Measurements from ENCODE around the gene PHACTR2.
"Not testable (repeated sequence)": the region's sequence is repeated elsewhere in the genome, so short reads cannot be mapped to it uniquely, and the experiment has no call there.

Gene PHACTR2

GRCh38 chr6:143677891-143678791, at the start of gene PHACTR2:
Gene PHACTR2, plus strand, starts transcription at chr6:143677965. Its CDS starts 199 bp downstream, at chr6:143678164.
- DNase-seq = peak; percentile 54 to 59

DNA sequence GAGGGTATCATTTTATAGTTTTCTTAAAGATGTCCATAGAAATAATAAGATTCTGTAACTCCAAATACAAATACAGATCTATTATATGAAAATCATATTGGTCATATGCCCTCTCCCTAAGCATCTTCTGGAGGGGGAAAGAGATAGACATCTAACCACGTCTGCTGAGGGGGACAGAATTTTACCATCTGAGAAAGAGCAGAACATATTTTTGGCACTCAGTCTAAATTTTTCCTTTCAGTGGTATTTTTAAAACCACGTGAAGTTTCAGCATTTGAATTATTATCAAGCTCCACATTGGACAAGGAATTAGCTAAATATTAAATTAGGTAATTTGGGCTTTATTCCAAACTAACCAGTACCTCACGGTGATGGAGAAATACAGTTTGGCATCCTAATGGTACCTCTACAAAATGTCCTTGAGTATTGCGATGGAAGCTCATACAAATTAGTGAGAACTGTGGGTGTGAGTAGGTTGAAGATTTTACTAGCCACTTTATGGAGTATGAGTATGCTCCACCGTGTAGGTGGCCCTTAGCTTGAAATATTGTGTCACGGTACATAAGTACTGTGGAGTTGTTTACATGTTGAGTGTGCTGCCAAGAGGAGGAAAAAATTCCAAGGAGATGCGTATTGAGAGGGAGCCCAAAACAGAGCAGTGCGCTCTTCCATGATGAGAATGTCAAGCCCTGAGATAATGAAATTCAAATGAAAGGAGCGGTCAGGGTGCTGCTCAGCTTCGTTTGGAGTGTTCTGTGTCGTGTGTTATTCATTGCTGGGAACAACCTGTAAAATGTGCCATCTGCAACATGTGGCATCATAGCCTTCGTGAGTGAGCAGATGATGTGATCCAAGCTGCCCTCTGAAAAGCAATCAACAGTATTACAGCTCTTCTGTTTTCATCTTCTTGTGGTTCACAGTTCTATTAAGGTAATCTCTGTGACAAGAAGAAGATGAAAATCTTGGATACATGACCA, 48.4 kb upstream of the PHACTR2 start:
- no peak for DNase-seq

- not testable (repeated sequence) for DNase-seq
Observed at GRCh38 chr6:143631196-143631595, 46.6 kb upstream of the PHACTR2 start.

- no peak for DNase-seq
Observed at GRCh38 chr6:143632894-143633293, 44.9 kb upstream of the PHACTR2 start.

DNA sequence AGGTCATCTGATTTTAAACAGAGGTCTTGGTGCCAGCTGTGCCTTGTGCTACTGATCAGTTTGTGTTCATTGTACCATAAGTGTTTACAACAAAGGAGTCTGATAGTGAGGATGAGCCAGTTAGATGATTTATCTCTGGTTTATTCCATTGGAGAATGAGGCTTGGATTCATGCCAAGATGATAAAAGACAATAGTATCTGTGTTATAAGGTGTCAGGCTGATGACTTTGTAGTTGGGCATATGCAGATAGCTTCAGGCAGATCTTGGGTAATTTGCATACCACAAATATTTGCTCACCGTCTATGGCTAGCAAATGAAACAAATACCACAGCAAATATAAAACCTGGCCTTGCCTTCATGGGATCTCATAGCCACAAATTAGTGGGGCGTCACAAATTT, 43.3 kb upstream of the PHACTR2 start:
- DNase-seq = no peak

DNA sequence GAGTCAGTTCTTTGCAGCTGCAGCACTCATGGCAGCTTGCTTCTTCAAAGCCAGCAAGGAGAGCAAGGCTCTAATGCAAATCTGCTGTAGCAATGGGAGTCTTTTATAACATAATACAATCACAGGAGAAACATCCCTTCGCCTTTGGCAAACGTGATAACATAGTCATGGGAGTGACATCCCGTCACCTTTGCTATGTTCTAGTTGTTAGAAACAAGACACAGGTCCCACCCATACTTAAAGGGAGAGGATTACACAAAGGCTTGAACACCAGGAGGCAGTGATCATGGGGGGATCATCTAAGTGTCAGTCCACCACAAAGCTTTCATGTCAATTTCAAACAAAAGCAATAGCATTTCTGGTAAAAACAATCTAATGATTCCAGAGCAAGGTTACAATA, 40.1 kb upstream of the PHACTR2 start:
- no peak for DNase-seq

GRCh38 chr6:143642403-143642802, 35.4 kb upstream of the PHACTR2 start:
- DNase-seq = no peak

DNA sequence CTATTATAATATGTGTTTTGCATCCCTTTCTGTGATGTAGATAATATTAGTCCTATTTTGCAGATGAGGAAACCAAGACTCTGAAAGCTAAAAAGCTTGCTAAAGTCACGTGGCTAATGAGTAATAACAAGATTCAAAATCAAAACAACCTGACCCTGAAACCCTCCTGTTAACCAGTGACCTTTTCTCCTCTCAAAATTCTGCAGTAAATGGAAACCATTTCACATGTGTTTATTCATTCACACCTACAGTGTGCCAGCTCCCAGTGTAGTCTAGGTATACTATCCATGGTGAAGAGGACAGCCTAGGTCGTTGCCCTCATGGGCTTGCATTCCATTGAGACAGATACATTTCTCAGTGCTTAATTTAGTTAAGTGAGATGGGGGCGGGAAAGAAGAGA, 30.6 kb upstream of the PHACTR2 start:
- DNase-seq = no peak

GRCh38 chr6:143647732-143648131, 30.0 kb upstream of the PHACTR2 start:
- DNase-seq = no peak

DNA sequence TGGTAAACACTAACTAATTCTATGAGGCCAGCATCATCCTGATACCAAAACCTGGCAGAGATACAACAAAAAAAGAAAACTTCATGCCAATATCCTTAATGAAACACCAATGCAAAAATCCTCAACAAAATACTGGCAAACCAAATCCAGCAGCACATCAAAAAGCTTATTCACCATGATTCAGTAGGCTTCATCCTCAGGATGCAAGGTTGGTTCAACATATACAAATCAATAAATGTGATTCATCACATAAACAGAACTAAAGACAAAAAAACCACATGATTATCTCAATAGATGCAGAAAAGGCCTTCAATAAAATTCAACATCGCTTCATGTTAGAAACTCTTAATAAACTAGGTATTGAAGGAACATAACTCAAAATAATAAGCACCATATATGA, 28.4 kb upstream of the PHACTR2 start:
- DNase-seq = not testable (repeated sequence)

DNA sequence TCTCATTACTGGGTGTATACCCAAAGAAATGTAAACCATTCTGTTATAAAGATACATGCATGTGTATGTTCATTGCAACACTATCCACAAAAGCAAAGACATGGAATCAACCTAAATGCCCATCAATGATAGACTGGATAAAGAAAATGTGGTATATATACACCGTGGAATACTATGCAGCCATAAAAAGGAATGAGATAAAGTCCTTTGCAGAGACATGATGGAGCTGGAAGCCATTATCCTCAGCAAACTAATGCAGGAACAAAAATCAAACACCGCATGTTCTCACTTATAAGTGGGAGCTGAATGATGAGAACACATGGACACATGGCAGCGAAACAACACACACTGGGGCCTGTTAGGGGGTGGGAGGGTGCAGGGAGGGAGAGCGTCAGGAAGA, 26.4 kb upstream of the PHACTR2 start:
- not testable (repeated sequence) for DNase-seq

GRCh38 chr6:143652841-143653331, 24.9 kb upstream of the PHACTR2 start:
- DNase-seq = no peak

GRCh38 chr6:143655541-143655940, 22.2 kb upstream of the PHACTR2 start:
- no peak for DNase-seq

GRCh38 chr6:143656026-143656425, 21.7 kb upstream of the PHACTR2 start:
- DNase-seq = no peak

DNA sequence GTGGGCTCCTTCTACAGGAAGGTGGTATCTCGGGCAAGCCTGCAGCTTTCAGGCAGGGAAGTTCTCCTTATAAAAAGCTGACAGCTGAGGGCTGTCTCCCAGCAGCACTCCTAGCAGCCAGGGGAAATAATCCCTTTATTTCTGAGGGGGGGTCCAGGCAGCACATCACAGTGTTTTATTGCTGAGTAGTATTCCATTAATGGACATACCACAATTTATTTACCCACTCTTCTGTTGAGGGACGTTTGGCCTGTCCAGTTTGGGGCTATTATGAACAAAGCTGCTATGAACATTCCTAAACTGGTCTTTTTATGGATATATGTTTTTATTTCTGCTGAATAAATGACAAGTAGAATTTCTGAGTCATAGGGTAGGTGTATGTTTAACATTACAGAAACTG, 20.0 kb upstream of the PHACTR2 start:
- DNase-seq = no peak

- not testable (repeated sequence) for DNase-seq
Observed at GRCh38 chr6:143660170-143660569, 17.6 kb upstream of the PHACTR2 start.

DNA sequence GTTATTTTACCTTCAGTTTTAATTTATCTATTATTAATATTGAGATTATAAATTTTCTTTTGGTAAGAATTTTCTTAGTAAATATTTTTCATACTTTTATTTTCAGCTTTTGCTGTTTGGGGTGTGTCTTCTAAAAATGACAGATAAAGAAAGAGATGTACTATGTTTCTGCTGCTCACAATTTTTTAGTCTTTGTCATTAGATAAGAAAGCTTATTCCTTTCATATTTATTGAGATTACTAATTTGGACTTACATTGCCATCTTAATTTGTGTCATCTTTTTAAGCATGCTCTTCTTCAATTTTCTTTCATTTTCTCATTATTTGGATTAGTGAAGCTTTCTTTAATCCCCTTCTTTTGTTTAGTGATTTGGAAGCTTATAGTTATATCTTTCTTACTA, 13.6 kb upstream of the PHACTR2 start:
- DNase-seq = no peak

DNA sequence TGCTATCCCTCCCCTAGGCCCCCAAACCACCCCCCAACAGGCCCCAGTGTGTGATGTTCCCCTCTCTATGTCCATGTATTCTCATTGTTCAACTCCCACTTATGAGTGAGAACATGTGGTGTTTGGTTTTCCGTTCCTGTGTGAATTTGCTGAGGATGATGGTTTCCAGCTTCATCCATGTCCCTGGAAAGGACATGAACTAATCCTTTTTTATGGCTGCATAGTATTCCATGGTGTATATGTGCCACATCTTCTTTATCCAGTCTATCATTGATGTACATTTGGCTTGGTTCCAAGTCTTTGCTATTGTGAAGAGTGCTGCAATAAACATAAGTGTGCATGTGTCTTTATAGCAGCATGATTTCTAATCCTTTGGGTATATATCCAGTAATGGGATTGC, 11.8 kb upstream of the PHACTR2 start:
- DNase-seq = not testable (repeated sequence)

- not testable (repeated sequence) for DNase-seq
Observed at GRCh38 chr6:143669483-143669882, 8.3 kb upstream of the PHACTR2 start.

DNA sequence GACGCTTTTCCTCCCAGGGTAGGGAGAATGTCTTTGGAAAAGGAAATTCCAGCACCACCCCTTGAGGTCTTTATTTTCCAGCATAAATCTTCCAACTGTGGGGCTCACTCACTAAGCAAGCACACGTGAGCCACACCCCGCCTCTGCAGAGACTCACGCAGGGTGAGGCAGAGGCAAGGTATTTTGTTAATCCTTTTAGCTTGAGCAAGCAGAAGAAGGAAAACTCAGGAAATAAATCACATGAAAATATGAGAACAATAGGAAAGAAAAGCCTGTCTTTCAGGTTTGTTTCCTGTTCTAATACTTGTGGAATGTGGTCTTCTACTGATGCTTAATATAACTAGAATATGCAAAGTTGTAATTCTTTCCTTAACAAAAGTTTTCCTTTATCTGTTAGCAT, 4.1 kb upstream of the PHACTR2 start:
- no peak for DNase-seq

DNA sequence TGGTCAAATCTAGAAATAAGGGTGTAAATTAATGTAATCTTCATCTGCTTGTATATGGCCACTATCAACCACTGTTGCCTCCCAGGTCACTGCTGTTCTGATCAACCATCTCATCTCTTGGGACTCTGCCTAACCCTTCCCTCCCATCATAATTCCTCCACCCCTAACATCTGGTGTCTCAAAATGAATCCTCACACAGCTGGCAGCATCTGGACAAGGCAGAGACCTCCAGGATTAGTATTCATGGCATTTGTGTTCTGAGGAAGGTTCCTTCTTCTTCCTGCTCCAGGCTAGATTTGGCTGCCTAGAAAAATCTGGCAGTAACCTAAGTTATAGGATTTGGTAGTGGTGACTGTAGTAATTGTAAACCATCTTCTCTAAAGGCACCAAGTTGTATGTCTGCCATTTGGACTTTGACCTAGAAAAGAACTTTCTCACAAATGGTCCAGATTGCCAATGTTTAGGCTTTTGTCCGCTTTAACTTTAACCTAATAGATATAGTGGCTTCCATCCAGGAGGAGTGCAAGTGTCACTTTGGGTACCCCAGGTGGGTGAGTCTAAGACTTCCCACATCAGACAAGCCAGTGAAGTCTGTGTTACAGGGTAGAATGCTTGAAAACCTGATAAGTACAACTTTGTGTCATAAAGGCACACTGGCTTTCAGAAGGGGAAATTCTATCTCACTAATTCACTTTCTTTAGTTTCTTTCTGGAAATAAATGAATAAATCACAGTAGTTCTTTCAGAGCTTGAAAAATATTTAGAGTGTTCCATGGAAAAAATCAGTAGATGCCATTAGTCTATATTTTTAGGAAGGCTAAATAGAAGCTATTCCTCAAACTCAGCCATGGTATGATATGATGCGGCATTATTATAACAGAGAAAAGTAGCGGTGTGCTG, 3.0 kb upstream of the PHACTR2 start:
- no peak for DNase-seq

DNA sequence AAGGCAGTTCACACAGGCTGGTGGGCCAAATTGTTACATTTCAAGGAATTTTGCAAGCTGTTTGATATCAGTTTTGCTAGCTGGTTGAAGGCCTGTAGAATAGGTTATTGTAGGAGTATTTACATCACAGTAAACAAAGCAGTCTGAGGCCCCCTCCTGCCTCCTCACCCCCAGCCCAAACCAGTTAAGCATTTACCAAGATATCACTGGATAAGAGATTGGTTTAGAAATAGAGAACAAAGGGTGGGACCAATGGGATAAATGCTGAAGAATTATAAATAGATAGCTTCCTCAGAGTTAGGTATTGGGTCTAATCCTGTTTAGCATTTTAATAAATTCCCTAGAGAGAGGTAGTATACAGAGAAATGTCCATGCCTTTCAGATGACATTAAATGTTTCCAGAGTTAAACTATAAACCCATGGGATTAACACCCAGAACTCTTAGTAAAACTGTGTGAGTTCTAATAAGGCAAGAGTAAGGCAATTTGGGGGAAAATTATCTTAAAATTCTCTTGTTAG, 2.3 kb upstream of the PHACTR2 start:
- no peak for DNase-seq
